GM12878 (cell line): ENCODE results near the gene CAPN15. TPM values are rescaled to one million over a fixed set of nuclear protein-coding genes. Genes with fewer than 3 reads are reported as not detected.

Source experiments
- ATAC-seq: fragments of 200-7000 bp; cut with Tn5 transposase; 3 replicates; pipeline ENCODE4 v1.9.1; 2020; ENCODE audit warnings: mild to moderate bottlenecking, moderate library complexity
- BruUV-seq: library from RNA; stranded (reverse); fragments of 400-500 nt; replicated peaks from 2 replicates; lab custom pipeline; 2021; lab: Mats Ljungman, UMichigan
- CTCF ChIA-PET: fragments of 300-600 bp; sonication (Branson Sonifier 250); formaldehyde crosslinking; extraction: SDS; loops from one replicate; lab custom pipeline; 2021; ENCODE audit warnings: inconsistent platforms; lab: Yijun Ruan, JAX
- POLR2A ChIA-PET: fragments of 350-600 bp; formaldehyde crosslinking; extraction: SDS; loops from one replicate; lab custom pipeline; 2021; ENCODE audit warnings: inconsistent platforms; lab: Charles Lee
- RAD21 ChIA-PET: fragments of 300-600 bp; sonication (Branson Sonifier 250); formaldehyde crosslinking; loops from one replicate; lab custom pipeline; 2023; ENCODE audit warnings: antibody characterized with exemption; ENCODE audit not compliant: unreplicated experiment; lab: Charles Lee
- SMC1A ChIA-PET: fragments of 300-600 bp; sonication (Branson Sonifier 250); formaldehyde crosslinking; loops from one replicate; lab custom pipeline; 2023; ENCODE audit not compliant: unreplicated experiment, uncharacterized antibody; lab: Charles Lee
- DNase-seq: peaks from one replicate; pipeline ENCODE4 v3.0.0-alpha.2; 2011; ENCODE audit warnings: low read depth, low spot score
- FAIRE-seq: peaks from 3 replicates; lab custom pipeline; 2011; peaks lifted over from hg19 to GRCh38; lab: Jason Lieb, UNC
- H2AFZ ChIP-seq: 2 replicates; pipeline ENCODE4 v1.6.0; 2011; ENCODE audit warnings: low read depth, low read length, control low read depth; ENCODE audit not compliant: control insufficient read depth
- H3K27ac ChIP-seq: 2 replicates; pipeline ENCODE4 v1.5.1; 2011; ENCODE audit warnings: control low read depth; ENCODE audit not compliant: control insufficient read depth, insufficient read depth
- H3K27me3 ChIP-seq, 2 experiments: replicated peaks in 1 of 2; 2 replicates each; pipeline versions ENCODE4 v1.6.0 to v1.6.1; 2011; ENCODE audit warnings: low read length in 1 of 2; ENCODE audit not compliant: control insufficient read depth in 2 of 2, insufficient read depth in 2 of 2
- H3K36me3 ChIP-seq, 2 experiments: 2 replicates each; pipeline ENCODE4 v1.5.1; 2011; ENCODE audit warnings: low read length in 1 of 2; ENCODE audit not compliant: control insufficient read depth in 2 of 2, insufficient read depth in 2 of 2
- H3K4me1 ChIP-seq: 2 replicates; pipeline ENCODE4 v1.6.1; 2011; ENCODE audit warnings: mild to moderate bottlenecking, low read length, moderate library complexity, mixed read lengths; ENCODE audit not compliant: control insufficient read depth, insufficient read depth
- H3K4me2 ChIP-seq: 2 replicates; pipeline ENCODE4 v1.6.0; 2011; ENCODE audit warnings: control low read depth; ENCODE audit not compliant: control insufficient read depth, insufficient read depth
- H3K4me3 ChIP-seq: fragments of 200-600 bp; sonication (generic); 2 replicates; pipeline ENCODE4 v1.5.1; 2016
- H3K79me2 ChIP-seq: 2 replicates; pipeline ENCODE4 v1.6.0; 2011; ENCODE audit warnings: low read length; ENCODE audit not compliant: control insufficient read depth, insufficient read depth
- H3K9ac ChIP-seq: 2 replicates; pipeline ENCODE4 v1.8.0; 2011; ENCODE audit warnings: low read length, control low read depth, mixed read lengths; ENCODE audit not compliant: control insufficient read depth, insufficient read depth
- H3K9me3 ChIP-seq: replicated peaks from 3 replicates; pipeline ENCODE4 v1.5.1; 2011; ENCODE audit warnings: mild to moderate bottlenecking, low read length; ENCODE audit not compliant: control insufficient read depth, insufficient read depth
- H4K20me1 ChIP-seq: 2 replicates; pipeline ENCODE4 v1.6.0; 2011; ENCODE audit not compliant: control insufficient read depth, insufficient read depth
- CREB1 ChIP-seq: IDR thresholded peaks from 2 replicates; pipeline ENCODE4 v1.6.1; 2012; ENCODE audit warnings: low read depth, mild to moderate bottlenecking, inconsistent platforms
- E2F8 ChIP-seq: fragments of 450-650 bp; IDR thresholded peaks from 2 replicates; pipeline ENCODE4 v1.6.1; 2018; ENCODE audit warnings: mild to moderate bottlenecking, low read depth, moderate library complexity; ENCODE audit not compliant: partially characterized antibody
- GABPA ChIP-seq: IDR thresholded peaks from 2 replicates; pipeline ENCODE4 v1.6.1; 2014; ENCODE audit warnings: antibody characterized with exemption, low read depth, mild to moderate bottlenecking, inconsistent platforms
- LARP7 ChIP-seq: fragments of 450-650 bp; IDR thresholded peaks from 2 replicates; pipeline ENCODE4 v1.6.1; 2017; ENCODE audit warnings: mild to moderate bottlenecking
- MLLT1 ChIP-seq: fragments of 450-650 bp; IDR thresholded peaks from 2 replicates; pipeline ENCODE4 v1.6.1; 2016; ENCODE audit warnings: mild to moderate bottlenecking
- NKRF ChIP-seq: fragments of 450-650 bp; conservative IDR thresholded peaks from 2 replicates; pipeline ENCODE4 v1.6.1; 2017; ENCODE audit warnings: mild to moderate bottlenecking, moderate library complexity
- NR2F1 ChIP-seq: fragments of 450-650 bp; conservative IDR thresholded peaks from 2 replicates; pipeline ENCODE4 v1.6.1; 2017; ENCODE audit warnings: mild to moderate bottlenecking
- POLR2A ChIP-seq: IDR thresholded peaks from 2 replicates; pipeline ENCODE4 v1.6.1; 2011; ENCODE audit warnings: low read depth, mild to moderate bottlenecking, low read length
- POLR2AphosphoS5 ChIP-seq: IDR thresholded peaks from 2 replicates; pipeline ENCODE4 v1.6.1; 2011; ENCODE audit warnings: mild to moderate bottlenecking, low read length, inconsistent platforms
- RELA ChIP-seq: fragments of 450-650 bp; IDR thresholded peaks from 2 replicates; pipeline ENCODE4 v1.8.0; 2014; ENCODE audit warnings: borderline replicate concordance; ENCODE audit not compliant: partially characterized antibody
- REST ChIP-seq: IDR thresholded peaks from 2 replicates; pipeline ENCODE4 v1.6.1; 2012; ENCODE audit warnings: mild to moderate bottlenecking, low read depth, low read length
- SIN3A ChIP-seq: IDR thresholded peaks from 2 replicates; pipeline ENCODE4 v1.6.1; 2012; ENCODE audit warnings: low read depth, low read length, improper control_type of control experiment
- TCF3 ChIP-seq: IDR thresholded peaks from 2 replicates; pipeline ENCODE4 v1.6.1; 2012; ENCODE audit warnings: low read depth, mild to moderate bottlenecking, low read length, borderline replicate concordance; ENCODE audit not compliant: insufficient read depth
- ZBED1 ChIP-seq: IDR thresholded peaks from 2 replicates; pipeline ENCODE4 v1.6.1; 2016; ENCODE audit warnings: borderline replicate concordance
- WGBS: methylation state at CpG from one replicate; pipeline ENCODE4 v1.1.6; 2016; ENCODE audit warnings: low lambda C conversion rate; ENCODE audit not compliant: insufficient replicate concordance, insufficient coverage; ENCODE audit errors: missing lambda C conversion rate; 5-methylcytosine and 5-hydroxymethylcytosine counted together
- in situ Hi-C: fragments of 300-500 bp; cut with MboI; formaldehyde crosslinking; loops from 9 replicates; pipeline ENCODE4 v1.14.3; 2018; ENCODE audit warnings: mixed read lengths
- intact Hi-C: fragments of 100-400 bp; cut with micrococcal nuclease; formaldehyde crosslinking; loops from one replicate; pipeline ENCODE4 v1.14.2; 2022; ENCODE audit not compliant: unreplicated experiment
- polyA plus RNA-seq, 11 experiments: library from polyadenylated mRNA; depleted of rRNA in 4 of 11; unstranded in 6 of 11; stranded (reverse) in 5 of 11; fragments of >200 nt; fragmentation: Nextera tagmentation in 4 of 11; fragmentation: Illumina TruSeq in 1 of 11; extraction: Ambion mirVana in 4 of 11; extraction: Trizol in 1 of 11; gene quantifications; 1 replicate in 1 of 11; 2 replicates in 10 of 11; pipeline versions ENCODE4 v1.2.1 to v1.2.3, GENCODE V29; 2011 to 2016; ENCODE audit warnings: inconsistent platforms in 2 of 11, missing spikeins in 2 of 11, low read depth in 1 of 11
- total RNA-seq, 4 experiments: library from RNA; depleted of rRNA in 3 of 4; stranded (reverse); fragments of >200 nt in 3 of 4; fragmentation: Illumina TruSeq in 1 of 4; extraction: Trizol in 1 of 4; gene quantifications; 2 replicates each; pipeline versions ENCODE4 v1.2.1 to v1.2.3, GENCODE V29; 2013 to 2021

CAPN15 gene
- total and polyA plus RNA-seq, 10 of the 15 experiments (the other 5 are each of a cell fraction or from before 2014, with no cell fraction given), result 0.40 to 78.5 (median 8.3) TPM

GRCh38 chr16:535446-536405 lies 8.2 kb downstream of the CAPN15 start:
- Histone ChIP-seq H3K4me3 (no peak overlapping the region), H3K27ac (no peak overlapping the region), H3K36me3 (peaks cover 0 to 28% of the 10 kb centered on the region in 2 experiments; a peak in 3 of 4 replicates), H3K4me2 (no peak overlapping the region), H3K9ac (no peak overlapping the region), H3K4me1 (no peaks in the 10 kb centered on the region), H2AFZ (no peak overlapping the region), H3K27me3 (no peaks in the 10 kb centered on the region), H3K9me3 (no peaks in the 10 kb centered on the region), H3K79me2 (peaks cover 15% of the 10 kb centered on the region), H4K20me1 (no peaks in the 10 kb centered on the region)
- SMC1A ChIA-PET, result no interaction called here
- POLR2A ChIA-PET, result no interaction called here
- 94% methylated on average over 36 of the region's 39 CpGs for WGBS
- no peak for FAIRE-seq
- no TSS peak for BruUV-seq
- RAD21 ChIA-PET, result no interaction called here
- intact Hi-C loops (no loop called here), in situ Hi-C loops (no loop called here)
- CTCF ChIA-PET, result no interaction called here
- no peak for ATAC-seq
- no peak for DNase-seq
- TF ChIP-seq NR2F1 (no peak), LARP7 (no peak), MLLT1 (no peak), POLR2A (no peak; the same call in 1 of the 2 replicates), POLR2AphosphoS5 (no peak), SIN3A (no peak), ZBED1 (no peak), REST (no peak), CREB1 (no peak), NKRF (no peak), GABPA (no peak), RELA (no peak), E2F8 (no peak), TCF3 (no peak)
